GM19239 (cell line): ENCODE measurements around the gene TIMM17A.
"Not testable (repeated sequence)": the region's sequence is repeated elsewhere in the genome, so short reads cannot be mapped to it uniquely, and the experiment has no call there.

Source experiments
- DNase-seq: peaks from one replicate; pipeline ENCODE4 v3.0.0; 2011; ENCODE audit warnings: low spot score; ENCODE audit not compliant: insufficient read length
- FAIRE-seq: peaks from 2 replicates; lab custom pipeline; 2011; peaks lifted over from hg19 to GRCh38; lab: Jason Lieb, UNC

The TIMM17A gene

DNA sequence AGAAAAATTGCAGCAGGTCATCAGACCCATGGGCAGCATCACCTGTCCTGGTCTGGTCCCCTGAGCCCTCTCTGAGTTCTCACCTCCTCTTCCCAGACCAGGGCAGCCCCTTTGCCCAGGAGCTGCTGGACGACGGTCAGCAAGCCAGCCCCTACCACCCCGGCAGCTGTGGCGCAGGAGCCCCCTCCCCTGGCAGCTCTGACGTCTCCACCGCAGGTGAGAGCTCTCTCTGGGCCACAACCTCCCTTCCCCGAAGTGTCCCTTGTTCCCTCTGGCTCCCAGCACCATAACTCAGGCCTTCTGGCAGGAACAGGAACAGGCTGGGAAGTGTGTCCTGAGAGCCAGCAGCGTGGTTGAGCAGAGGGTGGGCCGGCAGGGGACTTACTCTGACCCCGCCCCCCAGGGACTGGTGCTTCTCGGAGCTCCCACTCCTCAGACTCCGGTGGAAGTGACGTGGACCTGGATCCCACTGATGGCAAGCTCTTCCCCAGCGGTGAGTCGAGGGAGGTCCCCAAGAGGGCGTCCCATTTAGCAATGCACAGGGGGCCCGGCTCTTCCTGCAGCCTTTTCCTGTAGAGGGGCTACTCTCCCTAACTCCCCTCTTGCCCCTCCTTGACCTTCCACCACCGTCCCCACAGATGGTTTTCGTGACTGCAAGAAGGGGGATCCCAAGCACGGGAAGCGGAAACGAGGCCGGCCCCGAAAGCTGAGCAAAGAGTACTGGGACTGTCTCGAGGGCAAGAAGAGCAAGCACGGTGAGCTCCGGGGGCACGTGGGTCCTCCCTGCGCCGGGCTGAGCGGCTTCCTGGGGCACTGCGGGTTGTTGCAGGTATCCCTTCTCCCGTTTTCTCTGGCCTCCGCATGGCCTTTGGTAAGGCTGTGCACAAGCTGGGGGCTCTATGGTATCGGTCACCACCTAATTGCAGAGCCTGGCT, 57.5 kb downstream of the TIMM17A start:
- no peak for DNase-seq
- no peak for FAIRE-seq

DNA sequence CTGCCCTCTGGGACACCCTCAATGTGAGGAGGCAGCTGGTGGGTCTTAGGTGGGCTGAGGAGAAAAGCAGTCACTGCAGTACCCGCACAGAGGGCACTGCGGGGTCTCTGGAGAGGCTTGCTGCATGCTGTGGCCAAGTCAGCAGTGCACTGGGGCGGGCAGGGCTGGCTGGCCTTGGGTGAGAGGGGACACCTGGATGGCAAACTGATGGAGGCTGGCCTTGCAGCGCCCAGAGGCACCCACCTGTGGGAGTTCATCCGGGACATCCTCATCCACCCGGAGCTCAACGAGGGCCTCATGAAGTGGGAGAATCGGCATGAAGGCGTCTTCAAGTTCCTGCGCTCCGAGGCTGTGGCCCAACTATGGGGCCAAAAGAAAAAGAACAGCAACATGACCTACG, 58.3 kb downstream of the TIMM17A start:
- DNase-seq (no peak), FAIRE-seq (no peak)

GRCh38 chr1:202014060-202014459, 58.8 kb downstream of the TIMM17A start:
- DNase-seq (no peak), FAIRE-seq (no peak)

GRCh38 chr1:202014915-202015661, 59.8 kb downstream of the TIMM17A start:
- FAIRE-seq (no peak), DNase-seq (no peak)

- FAIRE-seq (no peak), DNase-seq (no peak)
Observed at GRCh38 chr1:202015662-202015937, 60.3 kb downstream of the TIMM17A start.

- FAIRE-seq (no peak), DNase-seq (no peak)
Observed at GRCh38 chr1:202016022-202016810, 60.9 kb downstream of the TIMM17A start.

GRCh38 chr1:202016811-202017748, 61.8 kb downstream of the TIMM17A start:
- DNase-seq (no peak), FAIRE-seq (no peak)

DNA sequence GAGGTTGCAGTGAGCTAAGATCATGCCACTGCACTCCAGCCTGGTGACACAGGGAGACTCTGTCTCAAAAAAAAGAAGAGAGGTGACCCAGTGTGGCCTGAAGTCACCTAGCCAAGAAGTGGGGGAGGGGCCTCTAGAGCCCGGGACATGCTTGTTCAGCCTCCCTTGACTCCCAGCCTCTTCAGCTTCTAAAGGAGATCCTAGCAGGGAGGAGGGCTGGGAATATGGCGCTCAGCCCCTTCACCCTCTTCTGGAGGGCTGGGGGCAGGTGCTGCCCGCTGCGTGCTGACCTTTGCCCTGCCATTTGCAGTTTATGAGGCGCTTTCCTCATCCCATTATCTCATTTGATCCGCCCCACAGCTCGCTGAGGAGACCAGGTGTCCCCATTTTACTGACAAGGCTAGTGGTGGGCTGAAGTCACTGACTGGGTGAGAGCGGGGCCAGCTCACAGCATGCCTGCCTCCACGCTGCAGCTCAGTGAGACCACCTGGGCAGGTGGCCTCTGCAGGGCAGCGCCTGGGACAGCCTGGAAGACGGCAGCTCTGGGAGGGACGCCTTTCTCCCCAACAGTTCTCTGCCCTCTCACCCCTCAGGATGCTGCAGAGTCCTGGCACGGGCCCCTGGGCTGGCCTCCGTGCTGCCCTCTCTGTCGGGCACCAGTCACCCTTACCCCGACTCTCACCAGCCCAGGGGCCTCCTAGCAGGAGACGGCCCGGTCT, 62.6 kb downstream of the TIMM17A start:
- no peak for DNase-seq

DNA sequence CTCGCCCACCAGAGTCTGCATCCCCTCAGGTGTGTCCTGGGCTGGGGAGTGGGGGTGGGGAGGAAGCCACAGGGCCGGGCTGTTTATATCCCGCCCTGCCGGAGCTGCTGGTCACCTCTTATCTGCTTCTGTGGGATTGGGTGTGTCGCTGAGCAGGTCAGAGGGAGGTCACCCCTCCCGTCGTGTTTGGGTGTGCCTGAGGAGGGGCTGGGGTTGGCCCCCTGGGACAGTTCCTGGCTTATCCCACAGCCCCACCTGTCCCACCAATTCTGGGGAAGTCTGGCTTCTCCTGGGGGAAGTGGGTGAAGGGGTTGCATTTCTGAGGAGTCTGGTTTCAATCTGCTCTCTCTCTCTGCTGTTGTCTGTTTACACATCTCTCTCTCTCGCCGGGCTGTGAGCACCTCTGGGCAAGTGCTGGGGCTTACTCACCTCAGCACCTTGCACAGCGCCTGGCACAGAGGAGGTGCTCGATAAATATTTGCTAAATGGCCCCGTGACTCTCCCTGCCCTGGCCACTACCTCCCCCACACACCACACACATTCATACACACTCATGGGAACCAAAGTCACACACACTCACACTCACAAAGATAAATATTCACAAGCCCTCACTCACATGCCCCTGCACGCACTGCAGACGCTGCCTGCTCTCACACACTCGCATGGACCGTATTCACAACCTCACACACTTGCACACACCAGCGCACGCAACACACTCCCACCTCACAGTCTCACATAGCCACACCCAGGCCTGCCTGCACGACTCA, 63.3 kb downstream of the TIMM17A start:
- no peak for FAIRE-seq
- no peak for DNase-seq

More for the DNA sequence above, 62.6 kb downstream of the TIMM17A start:
- no peak for FAIRE-seq

- not testable (repeated sequence) for FAIRE-seq, DNase-seq
Observed at GRCh38 chr1:202019235-202019558, 63.9 kb downstream of the TIMM17A start.
